NCI-H82 (cell line): ENCODE measurements around the gene CTRB2.
A peak's percentile ranks its signal among the peaks of the same experiment; 100 is the strongest.
"Not testable (repeated sequence)": the region's sequence is repeated elsewhere in the genome, so short reads cannot be mapped to it uniquely, and the experiment has no call there.

Experiments used
- DNase-seq: peaks from one replicate; lab custom pipeline; 2025; lab: John Stamatoyannopoulos, UW

Gene CTRB2

DNA sequence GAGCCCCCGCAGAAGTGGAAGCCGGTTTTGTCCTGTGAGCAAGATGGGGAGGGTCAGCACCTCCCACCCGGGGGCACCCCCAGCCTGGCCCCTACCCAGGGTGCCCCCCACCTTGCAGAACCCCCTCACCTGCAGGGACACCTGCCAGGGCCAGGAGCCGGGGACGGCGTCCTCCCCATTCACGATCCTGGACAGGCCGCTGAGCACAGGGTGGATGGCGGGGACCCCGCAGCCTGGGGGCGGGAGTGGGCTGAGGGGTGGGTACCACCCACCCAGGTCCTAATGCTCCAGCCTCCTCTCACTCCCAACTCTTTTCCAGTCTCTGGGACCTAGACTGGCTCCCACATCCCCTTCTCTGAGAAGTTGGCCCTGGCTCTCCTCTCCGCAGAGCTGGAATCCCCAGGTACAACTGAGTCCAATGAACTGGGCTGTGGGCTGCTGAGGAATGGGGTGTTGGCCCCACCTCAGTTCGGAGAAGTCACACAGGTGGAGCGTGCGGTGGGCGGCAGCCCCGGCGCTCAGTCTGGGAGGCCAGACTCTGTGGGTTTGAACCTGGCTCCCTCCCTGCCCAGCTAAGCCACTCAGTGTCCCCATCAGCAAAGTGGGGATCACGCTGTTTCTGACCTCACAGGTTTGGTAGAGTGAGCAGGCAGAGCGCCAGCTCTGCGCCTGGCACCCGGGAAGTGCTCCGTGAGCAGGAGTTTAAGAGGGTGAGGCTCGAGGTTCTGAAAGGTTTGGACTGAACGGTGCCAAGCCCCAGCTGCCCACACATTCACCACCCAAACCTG is 806 bp downstream of the CTRB2 start:
- not testable (repeated sequence) for DNase-seq

DNA sequence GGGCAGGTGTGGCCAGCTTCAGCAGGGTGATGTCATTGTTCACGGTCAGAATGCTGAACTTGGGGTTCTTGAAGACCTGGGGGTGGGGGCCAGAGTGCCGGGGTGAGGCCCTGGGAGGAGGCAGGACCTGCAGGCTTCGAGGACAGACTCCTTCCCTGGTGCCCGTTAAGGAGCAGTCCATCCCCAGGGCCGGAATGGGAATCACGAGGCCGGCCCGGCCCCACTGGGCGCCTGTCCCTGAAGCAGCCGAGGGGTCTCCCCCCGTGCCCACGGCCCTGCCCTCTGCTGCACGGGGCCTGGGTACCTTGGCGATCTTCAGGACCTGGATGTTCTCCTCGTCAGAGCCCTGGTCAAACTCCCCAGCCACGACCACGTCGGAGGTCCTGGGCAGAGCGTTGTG is 1.5 kb downstream of the CTRB2 start:
- DNase-seq, result not testable (repeated sequence)

DNA sequence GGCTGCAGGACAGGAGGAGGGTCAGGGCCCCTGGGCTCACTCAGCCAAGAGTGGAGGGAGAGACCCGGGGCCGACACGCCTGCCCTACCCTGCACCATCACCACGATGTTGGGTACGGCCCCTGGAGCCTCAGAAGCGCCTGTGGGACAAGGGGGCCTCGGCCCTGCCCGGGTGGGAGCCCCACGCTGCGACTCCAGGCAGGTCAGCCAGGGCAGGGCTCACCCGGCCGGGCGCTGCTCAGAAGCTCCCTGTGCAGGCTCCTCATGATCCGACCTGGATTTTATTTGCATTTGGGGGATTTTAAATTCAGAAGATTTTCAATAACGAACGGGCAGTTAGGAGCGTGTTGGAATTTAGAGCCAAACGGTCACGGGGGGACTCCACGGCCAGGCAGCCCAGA is 2.1 kb downstream of the CTRB2 start:
- not testable (repeated sequence) for DNase-seq

DNA sequence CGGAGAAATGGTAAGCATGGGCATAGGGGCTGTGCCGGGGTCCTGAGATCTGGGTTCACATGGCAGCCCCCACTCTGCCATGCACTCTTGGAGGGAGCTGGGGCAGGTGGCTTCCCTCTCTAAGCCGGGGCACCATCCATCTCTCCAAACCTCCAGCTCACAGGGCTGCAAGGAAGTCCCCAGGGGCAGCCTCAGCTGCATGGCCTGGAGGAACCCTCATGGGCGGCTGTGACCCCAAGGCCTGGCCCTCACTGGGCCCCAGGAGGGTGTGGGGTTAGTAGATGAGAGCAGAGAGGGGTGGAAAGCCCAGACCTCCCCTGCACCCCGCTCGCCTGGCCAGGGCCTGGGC is 2.6 kb downstream of the CTRB2 start:
- DNase-seq, result no peak

DNA sequence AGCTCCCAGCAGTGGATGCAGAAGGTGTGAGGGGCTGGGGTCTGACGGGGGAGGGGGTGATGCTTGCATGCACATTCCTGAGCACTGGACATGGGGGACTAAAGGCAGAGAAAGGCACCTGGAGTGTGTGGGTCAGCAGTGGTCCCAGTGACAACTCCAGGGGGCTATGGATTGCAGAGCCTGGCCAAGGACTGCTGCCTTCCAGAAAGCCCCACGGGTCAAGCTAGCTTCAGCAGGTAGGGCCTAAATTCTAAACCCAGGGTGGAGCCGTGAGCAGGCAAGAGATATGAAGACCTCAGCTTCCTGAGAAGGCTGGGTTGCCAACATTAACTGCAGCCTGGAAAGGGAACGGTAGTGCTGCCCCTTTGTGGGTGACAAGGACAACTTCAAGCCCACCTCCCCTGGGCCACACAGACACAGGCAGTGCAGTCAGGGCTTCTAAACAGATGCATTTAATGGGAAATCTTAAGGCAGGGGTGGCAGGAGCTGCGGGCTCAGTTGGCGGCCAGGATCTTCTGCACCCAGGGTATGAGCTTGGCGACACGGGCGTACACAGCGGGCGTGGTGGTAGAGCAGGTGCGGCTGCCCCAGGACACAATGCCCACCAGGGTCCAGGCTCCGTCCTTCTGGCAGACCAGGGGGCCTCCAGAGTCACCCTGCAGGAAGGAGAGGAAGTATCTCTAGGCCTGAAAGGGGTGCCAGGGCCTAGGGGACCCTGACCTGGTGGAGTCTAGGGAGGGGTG is 3.1 kb downstream of the CTRB2 start:
- DNase-seq, result no peak

DNA sequence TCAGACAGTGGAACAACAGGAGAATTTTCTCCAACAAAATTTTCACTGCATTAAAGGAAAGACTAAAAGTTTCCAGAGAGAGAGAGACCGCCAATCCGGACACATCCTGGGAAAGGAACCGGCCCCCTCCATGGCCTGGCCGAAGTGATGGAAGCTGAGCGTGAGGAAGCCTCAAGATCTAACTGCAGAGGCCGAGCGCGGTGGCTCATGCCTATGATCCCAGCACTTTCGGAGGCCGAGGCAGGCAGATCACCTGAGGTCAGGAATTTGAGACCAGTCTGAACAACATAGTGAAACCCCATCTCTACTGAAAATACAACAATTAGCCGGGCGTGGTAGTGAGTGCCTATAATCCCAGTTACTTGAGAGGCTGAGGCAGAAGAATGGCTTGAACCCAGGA is 3.9 kb downstream of the CTRB2 start:
- DNase-seq, result no peak

DNA sequence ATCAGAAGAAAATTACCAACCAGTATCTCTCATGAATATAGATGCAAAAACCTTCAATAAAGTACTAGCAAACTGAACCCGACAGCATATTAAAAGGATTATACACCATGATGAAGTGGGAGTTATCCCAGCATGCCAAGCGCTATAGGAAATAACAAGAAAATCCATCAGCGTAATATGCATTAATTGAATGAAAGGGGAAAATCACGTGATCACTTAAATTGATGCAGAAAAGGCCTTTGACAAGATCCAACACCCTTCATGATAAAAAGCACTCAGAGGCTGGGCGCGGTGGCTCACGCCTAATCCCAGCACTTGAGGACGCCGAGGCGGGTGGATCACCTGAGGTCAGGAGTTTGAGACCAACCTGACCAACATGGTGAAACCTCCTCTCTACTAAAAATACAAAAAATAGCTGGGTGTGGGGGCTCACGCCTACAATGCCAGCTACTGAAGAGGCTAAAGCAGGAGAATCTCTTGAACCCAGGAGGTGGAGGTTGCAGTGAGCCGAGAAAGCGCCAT is 4.8 kb downstream of the CTRB2 start:
- no peak for DNase-seq

DNA sequence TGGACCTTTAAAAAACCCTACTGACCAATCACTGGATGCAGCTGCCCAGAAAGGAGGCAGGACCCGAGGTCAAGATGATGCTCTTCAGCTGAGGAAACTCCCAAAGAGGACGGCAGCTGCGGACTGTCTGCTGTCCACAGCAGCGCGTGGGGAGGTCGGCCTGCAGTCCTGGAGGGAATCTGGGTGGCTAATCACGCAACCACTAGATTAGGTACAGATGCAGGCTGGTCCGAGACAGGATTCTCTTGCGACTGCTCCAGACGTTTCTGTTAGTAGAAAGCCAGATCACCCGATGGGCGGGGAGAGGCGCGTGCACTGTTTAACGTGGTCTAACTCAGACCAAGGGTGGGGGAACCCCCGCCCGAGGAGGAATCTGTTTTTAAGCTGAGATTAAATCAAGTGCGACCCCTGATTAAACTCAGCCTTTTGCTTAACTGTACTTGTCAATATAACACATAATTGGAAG is 8.8 kb downstream of the CTRB2 start:
- DNase-seq, result peak; percentile 46

DNA sequence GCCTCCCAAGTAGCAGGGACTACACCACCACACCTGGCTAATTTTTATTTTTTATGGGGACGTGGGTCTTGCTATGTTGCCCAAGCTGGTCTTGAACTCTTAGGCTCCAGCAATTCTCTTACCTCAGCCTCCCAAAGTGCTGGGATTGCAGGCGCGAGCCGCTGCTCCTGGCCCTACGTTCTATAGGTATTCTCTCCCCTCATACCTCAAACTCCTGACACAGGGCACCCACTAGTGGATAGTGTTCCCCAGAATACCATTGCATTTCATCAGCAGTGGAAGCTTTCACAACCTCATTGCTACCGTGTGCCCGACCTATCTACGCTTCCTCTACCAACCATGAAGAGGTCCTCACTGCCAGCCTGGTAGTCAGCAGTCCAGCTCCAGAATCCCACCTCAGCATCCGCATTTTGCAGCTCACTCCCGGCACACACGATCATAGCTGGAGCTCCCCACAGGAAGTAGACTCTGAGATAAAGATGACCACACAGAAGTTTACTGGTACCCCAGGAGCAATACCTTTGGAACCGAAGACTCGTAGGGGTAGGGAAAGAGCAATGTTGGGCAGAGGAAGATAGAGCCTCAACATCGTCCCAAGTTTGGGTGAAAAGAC is 9.3 kb downstream of the CTRB2 start:
- DNase-seq, result peak; percentile 10

DNA sequence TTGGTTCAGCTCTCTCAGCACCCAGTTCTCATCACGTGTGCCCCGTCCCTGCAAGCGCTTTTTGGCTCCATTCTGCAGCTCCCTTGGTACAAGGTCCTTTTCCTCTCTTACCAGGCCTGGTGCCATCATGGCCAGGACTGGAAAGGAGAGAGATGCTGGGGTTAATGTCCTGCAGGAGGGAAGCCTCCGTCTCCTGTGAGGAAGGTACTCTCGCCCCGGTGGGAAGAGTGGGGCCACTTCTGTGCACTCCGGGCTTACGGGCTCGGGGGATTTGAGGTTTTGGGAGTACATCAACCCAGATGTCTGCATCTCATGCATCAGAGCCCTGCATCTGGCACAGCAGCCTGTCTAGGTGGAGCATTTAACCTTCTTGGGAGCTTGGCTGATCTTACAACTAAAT is 10.1 kb downstream of the CTRB2 start:
- no peak for DNase-seq

DNA sequence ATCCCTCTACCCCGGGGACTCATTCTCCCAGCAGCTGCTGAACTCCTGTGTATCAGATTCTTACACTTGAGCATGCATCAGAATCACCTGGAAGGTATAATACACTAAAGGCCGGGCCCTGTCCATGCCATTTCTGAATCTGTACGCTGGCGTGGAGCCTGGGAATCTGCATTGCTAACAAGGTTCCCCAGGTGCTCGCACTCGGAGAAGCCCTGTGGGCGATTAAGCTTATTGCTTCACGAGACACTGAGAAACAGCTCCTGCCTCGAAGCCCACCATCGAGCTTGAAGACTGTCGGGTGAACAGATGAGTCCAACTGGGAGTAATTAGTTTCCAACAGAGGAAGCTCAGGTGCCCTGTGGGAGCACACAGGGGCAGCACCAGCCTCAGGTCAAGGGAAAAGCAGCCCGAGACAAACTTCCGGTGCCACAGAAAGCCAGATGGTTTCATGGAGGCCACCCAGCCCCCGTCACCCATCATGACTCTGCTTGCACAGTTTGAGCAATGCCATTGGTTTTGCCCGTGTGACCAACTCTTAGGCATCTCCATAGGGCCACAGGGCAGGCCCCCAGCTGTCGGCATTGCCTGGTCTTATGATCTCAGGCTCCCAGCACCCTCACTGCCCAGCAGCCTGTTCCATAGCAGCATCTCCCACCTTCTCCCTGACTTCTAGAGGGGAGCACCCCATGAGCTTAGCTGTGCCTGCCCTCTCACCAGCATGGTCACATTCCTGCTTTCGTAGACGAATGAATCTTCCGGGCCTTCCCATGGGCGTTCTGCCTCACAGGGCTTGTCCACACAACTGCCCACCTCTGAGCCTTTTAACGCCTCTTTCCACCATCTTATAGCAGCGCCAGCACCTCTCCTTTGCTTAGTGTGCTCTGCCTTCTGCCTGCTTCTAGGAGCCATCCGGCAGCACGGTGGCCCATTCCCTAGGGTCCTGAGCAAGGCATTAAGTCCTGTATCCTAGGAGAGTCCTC is 10.9 kb downstream of the CTRB2 start:
- no peak for DNase-seq

DNA sequence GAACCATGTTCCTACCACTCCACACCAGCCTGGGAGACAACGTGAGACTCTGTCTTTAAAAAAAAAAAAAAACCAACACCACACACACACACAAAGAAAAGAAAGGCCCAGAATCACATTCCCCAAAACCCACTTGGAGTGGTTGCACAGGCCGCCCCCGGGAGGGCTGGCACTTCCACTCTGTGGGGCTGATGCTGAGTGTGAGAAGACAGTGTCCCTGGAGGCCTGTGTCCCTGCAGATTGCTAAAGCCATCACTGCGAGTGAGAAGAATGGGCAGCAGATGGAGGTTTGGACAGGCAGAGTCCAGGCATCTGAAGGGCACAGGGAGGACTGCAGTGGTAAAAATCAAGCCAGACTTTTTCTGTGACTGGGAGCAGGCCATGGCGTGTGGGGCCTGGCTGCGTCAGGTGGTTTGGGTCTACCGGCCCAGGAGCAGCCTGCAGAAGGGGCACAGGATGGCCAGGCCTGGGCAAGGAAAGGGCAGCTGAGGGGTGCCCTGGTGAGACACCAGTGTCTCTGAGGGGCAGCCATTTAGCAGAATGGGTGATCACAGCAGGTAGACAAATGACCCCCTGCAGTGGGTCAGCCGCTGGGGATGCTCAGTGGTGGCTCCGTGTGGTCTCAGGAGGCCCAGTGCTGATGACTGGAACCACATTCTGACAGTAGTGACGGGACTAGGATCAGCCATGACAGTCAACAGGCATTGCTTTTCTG is 13.1 kb downstream of the CTRB2 start:
- no peak for DNase-seq

DNA sequence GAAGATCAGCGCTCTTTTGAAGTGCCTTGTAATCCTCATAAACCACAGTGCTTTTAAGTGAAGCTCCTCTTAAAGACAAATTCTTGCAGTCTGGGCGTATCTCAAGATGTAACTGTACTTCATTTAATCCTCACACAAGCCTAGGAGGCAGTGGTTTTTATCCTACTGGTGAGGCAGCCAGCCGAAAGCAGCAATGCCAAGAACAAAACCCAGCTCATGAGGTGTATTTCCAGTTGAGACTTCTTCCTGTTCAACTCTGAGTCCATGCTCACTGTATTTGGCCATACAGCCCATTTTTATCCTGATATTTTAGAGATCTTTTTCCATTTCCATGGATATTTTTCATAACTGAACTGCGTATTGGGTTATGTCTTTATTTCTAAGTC is 13.7 kb downstream of the CTRB2 start:
- no peak for DNase-seq

DNA sequence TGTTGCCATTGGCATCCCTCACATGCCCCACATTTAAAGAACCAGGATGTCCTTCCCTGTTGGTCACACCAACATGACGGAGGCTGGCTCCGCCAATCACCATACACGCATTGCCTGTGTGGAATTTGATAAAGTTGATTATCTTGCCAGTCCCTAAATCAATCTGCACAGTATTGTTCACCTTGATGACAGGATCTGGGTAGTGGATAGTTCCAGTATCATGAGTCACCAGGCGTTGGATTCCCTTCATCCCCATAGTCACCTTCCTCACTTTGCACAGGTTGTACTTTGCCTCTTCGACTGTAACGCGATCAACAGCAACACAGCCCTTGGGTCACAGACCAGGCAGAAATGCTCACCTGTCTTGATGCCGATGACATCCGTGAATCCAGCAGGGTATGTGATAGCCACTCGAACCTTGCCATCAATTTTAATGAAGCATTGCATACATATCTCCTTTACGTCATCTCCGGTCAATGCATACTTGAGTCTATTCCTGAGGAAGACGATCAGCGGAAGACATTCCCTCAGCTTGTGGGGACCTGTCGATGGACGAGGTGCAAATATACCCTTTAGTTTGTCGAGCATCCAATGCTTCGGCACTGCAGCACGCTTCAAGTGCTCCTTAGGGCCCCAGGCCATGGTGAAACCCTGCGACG is 14.2 kb downstream of the CTRB2 start:
- no peak for DNase-seq

DNA sequence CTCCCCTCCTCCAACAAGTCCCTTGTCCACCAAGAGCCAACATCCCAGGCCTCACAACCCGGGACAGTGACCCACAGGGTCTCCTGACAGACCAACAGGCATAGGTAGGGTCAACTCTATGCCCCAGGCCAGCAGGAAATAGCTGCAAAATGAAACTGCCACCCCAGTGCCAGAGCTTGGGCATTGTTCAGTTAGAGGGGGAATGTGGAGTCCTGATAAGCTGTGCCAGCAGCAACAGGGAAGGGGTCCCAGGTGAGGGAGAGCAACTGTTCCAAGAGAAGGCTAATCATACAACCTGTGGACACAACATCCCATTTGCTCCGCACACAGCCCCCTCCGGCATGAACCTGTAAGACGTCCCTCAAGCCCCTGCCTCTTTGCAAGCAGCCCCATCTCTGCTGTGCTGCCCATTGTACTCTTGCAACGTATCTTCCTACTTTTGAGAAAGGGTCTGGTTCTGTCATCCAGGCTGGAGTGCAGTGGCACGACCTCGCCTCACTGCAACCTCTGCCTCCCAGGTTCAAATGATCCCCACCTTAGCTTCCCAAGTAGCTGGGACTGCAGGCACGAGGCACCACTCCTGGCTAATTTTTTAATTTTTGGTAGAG is 17.2 kb downstream of the CTRB2 start:
- no peak for DNase-seq

DNA sequence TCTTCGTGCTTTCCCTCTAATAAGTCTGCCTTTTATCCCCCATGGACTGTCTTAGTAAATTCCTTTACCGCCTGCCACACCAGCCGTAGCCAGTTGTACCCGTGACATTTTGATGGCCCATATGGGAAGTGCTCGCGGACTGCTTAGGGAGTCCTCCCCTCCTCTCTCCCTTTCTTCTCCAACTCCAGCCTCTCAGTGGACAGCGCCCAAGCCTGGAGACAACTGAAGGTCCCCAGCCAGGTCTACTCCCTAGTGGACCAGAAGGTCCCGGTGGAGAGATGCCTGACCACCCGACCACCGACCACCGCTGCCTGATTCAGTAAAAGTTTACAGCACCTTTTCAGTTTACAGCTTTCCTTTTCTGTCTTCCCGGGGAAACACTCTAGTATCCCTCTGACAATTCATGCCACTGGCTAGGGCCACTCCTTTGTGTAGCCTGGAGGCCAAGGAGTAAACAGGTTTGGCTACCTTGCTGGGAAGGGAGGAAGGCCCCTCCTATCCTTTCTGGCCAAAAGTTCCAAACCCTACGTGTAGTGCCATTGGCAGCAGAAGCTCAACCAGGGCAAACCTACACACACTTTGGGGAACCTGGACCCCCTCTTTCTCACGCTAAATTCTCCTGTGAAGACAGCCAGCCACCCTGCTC is 18.0 kb downstream of the CTRB2 start:
- no peak for DNase-seq

DNA sequence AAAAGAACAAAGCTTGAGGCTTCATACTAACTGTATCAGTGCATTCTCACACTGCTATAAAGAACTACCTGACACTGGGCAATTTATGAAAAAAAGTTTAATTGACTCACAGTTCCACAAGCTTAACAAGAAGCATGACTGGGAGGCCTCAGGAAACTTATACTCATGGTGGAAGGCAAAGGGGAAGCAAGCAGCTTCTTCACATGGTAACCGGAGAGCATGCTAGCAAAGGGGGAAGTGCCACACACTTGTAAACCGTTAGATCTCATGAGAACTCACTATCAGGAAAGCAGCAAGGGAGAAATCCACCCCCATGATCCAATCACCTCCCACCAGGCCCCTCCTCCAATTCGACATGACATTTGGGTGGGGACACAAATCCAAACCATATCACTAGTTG is 25.3 kb downstream of the CTRB2 start:
- no peak for DNase-seq

DNA sequence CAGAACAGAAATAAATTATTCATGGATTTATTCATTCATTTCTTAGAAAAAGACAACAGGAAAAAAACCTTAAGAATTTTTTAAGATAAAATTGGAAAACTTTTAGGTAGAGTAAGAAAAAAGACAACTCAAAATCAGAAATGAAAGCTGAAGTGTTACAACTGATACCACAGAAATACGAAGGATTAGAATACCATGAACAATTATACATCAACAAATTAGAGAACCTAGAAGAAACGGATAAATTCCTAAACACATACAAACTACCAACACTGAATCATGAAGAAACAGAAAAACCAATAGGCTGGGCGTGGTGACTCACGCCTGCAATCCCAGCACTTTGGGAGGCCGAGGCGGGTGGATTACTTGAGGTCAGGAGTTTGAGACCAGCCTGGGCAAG is 27.8 kb downstream of the CTRB2 start:
- DNase-seq, result no peak

DNA sequence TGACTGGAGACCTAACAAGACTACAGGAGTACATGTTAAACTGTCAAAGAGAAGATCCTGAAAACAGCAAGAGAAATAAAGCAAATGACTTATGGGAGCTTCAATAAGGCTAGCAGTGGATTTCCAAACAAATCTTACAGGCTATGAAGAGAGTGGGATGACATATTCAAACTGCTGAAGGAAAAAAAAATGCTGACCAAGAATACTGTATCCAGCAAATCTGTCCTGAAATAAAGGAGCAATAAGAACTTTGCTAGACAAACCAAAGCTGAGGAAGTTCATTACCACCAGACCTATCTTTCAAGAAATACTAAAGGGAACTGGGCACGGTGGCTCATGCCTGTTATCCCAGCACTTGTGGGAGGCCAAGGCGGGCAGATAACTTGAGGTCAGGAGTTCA is 30.0 kb downstream of the CTRB2 start:
- DNase-seq, result no peak

DNA sequence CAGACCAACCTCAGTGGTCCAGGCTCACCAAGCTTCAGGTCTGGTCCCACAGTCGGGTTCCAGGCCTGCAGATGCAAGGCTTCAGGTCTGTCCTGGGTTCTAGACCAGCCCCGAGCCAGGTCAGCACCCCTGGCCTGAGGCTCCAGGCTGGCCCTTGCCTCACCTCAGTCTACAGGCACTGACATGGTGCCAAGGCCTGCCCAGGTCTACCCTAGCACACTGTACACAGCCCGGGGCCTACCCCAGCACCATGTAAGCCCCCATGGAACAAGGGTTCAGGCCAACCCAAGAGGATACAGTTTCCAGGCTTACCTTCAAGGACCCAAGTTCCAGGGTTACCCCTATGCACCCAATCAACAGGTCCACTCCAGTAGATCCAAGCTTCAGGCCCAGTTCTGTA is 31.9 kb downstream of the CTRB2 start:
- no peak for DNase-seq
